ENCODE measurements around the gene PACSIN3.
A peak's percentile ranks its signal among the peaks of the same experiment; 100 is the strongest.

The PACSIN3 gene

GRCh38 chr11:47225552-47226400 is 39.5 kb upstream of the PACSIN3 start:
- H3K4me3 ChIP-seq (replicated peaks; ENCODE audit: low read depth, low read length): no peak overlapping the region
- no peak for DNase-seq (ENCODE audit: extremely low read depth, low read depth)
- no peak for TF ChIP-seq CTCF (IDR thresholded peaks at IDR 0.05; ENCODE audit: low read depth, low read length, missing control alignments)

GRCh38 chr11:47222696-47223095 is 36.5 kb upstream of the PACSIN3 start:
- TF ChIP-seq CTCF (IDR thresholded peaks at IDR 0.05; ENCODE audit: low read depth, low read length, missing control alignments): no peak
- DNase-seq (ENCODE audit: extremely low read depth, low read depth): no peak
- no peak overlapping the region for H3K4me3 ChIP-seq (replicated peaks; ENCODE audit: low read depth, low read length)

- no peak for DNase-seq (ENCODE audit: extremely low read depth, low read depth)
- no peak overlapping the region for H3K4me3 ChIP-seq (replicated peaks; ENCODE audit: low read depth, low read length)
- TF ChIP-seq CTCF (IDR thresholded peaks at IDR 0.05; ENCODE audit: low read depth, low read length, missing control alignments): no peak
These were observed 34.2 kb upstream of the PACSIN3 start for GRCh38 chr11:47220401-47220821.

DNA sequence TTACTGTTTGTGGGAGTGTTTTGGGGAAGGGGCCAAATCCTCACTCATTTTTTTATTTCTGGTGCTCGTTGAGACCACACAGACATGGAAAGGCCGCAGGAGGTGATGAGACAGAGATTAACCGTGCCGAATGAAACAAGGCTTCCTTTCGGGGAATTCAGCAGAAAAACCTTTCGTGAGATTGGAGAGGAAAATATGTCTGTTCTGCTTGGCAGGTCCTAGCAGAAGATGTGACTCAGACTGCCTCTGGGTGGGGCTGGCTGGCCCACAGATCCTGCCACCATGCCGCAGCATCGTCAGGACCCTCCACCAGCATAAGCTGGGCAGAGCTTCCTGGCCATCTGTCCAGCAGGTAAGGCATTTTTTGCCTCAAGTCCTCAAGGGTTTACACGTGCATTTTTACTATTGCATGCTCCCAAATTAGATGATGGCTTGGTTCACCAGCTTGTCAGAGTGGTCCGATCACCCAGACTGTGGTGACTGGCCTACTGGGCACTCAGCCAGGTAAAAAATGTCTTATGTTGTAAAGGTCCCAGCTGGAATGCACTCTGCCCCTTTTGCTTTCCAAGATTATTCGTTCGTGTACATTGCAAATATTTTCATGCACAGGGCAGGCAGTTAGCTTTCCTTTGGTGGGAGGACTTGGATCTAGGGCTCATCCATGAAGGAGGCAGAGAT is 30.0 kb upstream of the PACSIN3 start:
- no peak for DNase-seq (ENCODE audit: extremely low read depth, low read depth)
- TF ChIP-seq CTCF (IDR thresholded peaks at IDR 0.05; ENCODE audit: low read depth, low read length, missing control alignments): no peak
- H3K4me3 ChIP-seq (replicated peaks; ENCODE audit: low read depth, low read length): peak overlapping the region; percentile 61

- peak overlapping the region; percentile 61 for H3K4me3 ChIP-seq (replicated peaks; ENCODE audit: low read depth, low read length)
- TF ChIP-seq CTCF (IDR thresholded peaks at IDR 0.05; ENCODE audit: low read depth, low read length, missing control alignments): no peak
- DNase-seq (ENCODE audit: extremely low read depth, low read depth): no peak
These were observed 29.2 kb upstream of the PACSIN3 start for GRCh38 chr11:47215366-47215910.

GRCh38 chr11:47213950-47214565 is 27.8 kb upstream of the PACSIN3 start:
- no peak for DNase-seq (ENCODE audit: extremely low read depth, low read depth)
- H3K4me3 ChIP-seq (replicated peaks; ENCODE audit: low read depth, low read length): peak overlapping the region; percentile 61
- TF ChIP-seq CTCF (IDR thresholded peaks at IDR 0.05; ENCODE audit: low read depth, low read length, missing control alignments): no peak

All from HFF-Myc (cell line).